Measurements from ENCODE around the gene ABHD8.

DNA sequence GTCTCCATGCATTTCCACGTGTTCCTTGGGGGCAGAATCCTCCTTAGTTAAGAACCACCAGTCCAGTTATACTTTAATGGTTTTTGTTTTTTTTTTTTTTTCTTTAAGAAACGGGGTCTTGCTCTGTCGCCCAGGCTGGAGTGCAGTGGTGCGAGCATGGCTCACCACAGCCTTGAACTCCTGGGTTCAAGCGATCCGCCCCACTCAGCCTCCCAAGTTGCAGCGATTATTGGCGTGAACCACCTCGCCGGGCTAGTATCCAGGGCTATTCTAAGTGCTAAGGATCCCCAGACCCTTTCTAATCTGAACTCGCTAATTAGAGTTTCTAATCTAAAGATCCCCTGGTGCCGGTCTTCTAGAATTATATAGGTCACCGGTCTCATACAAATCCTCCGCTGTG lies 9.6 kb downstream of the ABHD8 start:
- no peak for TF ChIP-seq POLR2A (IDR thresholded peaks at IDR 0.05; ENCODE audit: low read length)
- TF ChIP-seq GATA1 (IDR thresholded peaks at IDR 0.05; ENCODE audit: low read depth, low read length) = no peak
